ENCODE measurements around the gene RGP1.

GRCh38 chr9:35798658-35799374, 49.7 kb downstream of the RGP1 start:
- no peak for TF ChIP-seq CTCF (IDR thresholded peaks at IDR 0.05 in 8 of 11, conservative IDR thresholded peaks at IDR 0.05 in 3 of 11)
- no peak for TF ChIP-seq POLR2A (IDR thresholded peaks at IDR 0.05)
